ENCODE results near the gene SDK2. TPM values are rescaled to one million over a fixed set of nuclear protein-coding genes. Genes with fewer than 3 reads are reported as not detected.

The SDK2 gene
- total RNA-seq, 2 donors from 2014 or later = 1.5 to 5.6 TPM

DNA sequence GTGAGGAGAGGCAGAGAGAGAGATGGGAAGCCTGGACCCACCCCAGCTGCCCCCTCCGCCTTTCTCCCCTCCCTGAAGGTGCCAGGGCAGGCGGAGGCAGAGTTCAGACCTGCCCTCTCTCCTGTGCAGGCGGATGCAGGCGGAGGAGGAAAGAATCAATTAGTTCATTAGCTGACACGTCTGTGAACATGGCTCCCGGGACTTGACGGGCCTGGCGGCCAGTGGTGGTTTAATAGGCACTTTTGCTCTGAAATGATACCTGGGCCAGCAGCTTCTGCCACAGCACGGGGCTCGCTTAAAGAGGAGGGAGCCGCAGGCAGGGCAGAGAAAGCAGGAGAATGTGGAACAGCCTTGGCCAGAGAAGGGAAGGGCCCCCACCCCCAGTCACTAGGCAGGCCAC is 98.1 kb downstream of the SDK2 start:
- TF ChIP-seq, protein P1, sequence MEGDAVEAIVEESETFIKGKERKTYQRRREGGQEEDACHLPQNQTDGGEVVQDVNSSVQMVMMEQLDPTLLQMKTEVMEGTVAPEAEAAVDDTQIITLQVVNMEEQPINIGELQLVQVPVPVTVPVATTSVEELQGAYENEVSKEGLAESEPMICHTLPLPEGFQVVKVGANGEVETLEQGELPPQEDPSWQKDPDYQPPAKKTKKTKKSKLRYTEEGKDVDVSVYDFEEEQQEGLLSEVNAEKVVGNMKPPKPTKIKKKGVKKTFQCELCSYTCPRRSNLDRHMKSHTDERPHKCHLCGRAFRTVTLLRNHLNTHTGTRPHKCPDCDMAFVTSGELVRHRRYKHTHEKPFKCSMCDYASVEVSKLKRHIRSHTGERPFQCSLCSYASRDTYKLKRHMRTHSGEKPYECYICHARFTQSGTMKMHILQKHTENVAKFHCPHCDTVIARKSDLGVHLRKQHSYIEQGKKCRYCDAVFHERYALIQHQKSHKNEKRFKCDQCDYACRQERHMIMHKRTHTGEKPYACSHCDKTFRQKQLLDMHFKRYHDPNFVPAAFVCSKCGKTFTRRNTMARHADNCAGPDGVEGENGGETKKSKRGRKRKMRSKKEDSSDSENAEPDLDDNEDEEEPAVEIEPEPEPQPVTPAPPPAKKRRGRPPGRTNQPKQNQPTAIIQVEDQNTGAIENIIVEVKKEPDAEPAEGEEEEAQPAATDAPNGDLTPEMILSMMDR (IDR thresholded peaks at IDR 0.05) = no peak
- H3K4me1 ChIP-seq = peaks cover 0 to 8% of the 10 kb centered on the region in 2 donors
- H3K36me3 ChIP-seq = no peaks in the 10 kb centered on the region
- no peak overlapping the region for H3K27ac ChIP-seq
- no peak overlapping the region for H3K4me3 ChIP-seq
- no peaks in the 10 kb centered on the region for H3K27me3 ChIP-seq
- H3K9me3 ChIP-seq = no peaks in the 10 kb centered on the region
- DNase-seq (ENCODE audit: low spot score) = no peak

DNA sequence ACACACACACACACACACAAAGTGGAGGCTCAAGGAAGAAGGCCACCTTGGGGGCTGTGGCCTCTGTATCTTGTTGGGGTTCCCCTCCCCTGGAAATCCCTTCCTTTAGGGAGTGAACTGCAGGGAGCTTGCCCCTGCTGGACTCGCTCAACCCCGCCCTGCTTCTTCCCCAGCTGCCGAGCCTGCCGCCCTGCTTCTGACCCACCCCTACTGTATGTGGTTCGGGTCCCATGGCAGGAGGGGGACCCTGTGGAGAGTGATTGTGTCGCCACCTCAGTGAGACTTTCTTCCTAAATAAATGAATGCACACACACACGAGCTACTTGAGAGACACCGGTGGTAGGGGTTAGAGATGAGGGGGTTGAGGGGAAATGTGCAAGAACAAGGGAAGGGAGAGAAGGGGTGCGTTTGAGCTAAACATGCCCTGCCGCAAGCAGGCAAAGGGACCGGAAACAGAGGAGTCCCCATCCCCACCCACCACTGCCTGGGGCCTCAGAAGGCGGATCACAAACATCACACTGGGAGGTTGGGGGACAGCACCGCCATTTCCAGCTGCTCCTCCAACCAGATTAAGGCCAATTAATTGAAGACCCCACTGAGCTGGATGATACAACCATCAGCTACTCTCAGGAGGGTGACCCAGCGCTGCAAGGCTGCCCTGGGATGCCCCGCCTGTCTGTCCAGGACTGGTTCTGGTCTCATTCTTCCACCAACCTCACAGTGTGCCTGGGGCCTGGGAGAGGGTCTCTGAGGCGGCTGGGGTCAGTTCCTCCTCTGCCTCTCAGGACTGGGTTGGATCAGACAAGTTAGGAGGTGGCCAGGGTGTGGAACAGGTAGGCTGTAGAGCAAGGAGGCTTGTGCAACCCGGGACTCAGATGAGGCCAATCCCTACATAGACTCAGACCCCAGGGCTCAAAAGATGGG is 98.9 kb downstream of the SDK2 start:
- no peak overlapping the region for H3K4me3 ChIP-seq
- peaks cover 0 to 8% of the 10 kb centered on the region in 2 donors for H3K4me1 ChIP-seq
- H3K9me3 ChIP-seq = no peaks in the 10 kb centered on the region
- H3K27ac ChIP-seq = no peak overlapping the region
- no peak for DNase-seq (ENCODE audit: low spot score)
- H3K36me3 ChIP-seq = no peaks in the 10 kb centered on the region
- H3K27me3 ChIP-seq = no peaks in the 10 kb centered on the region
- TF ChIP-seq, protein P1 (IDR thresholded peaks at IDR 0.05) = no peak

DNA sequence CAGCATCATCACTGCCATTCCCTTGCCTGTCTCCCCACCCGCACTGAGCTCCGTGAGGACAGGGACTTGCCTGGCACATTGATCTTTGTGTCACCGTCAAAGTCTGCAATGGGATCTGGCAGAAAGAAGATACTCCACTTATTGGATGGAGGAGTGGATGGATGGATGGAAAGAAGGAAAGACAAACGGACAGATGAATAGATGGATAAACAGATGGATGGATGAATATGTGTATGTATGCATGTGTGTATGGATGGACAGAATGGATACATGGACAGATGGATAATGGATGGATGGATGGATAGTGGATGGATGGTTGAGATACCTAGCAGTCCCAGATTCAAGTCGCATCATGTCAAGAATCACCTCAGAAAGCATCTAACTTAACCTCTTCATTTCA is 99.9 kb downstream of the SDK2 start:
- no peaks in the 10 kb centered on the region for H3K27me3 ChIP-seq
- no peak overlapping the region for H3K4me3 ChIP-seq
- no peak overlapping the region for H3K27ac ChIP-seq
- H3K9me3 ChIP-seq = no peaks in the 10 kb centered on the region
- H3K4me1 ChIP-seq = peaks cover 0 to 8% of the 10 kb centered on the region in 2 donors
- H3K36me3 ChIP-seq = no peaks in the 10 kb centered on the region
- TF ChIP-seq, protein P1 (IDR thresholded peaks at IDR 0.05) = no peak
- no peak for DNase-seq (ENCODE audit: low spot score)

DNA sequence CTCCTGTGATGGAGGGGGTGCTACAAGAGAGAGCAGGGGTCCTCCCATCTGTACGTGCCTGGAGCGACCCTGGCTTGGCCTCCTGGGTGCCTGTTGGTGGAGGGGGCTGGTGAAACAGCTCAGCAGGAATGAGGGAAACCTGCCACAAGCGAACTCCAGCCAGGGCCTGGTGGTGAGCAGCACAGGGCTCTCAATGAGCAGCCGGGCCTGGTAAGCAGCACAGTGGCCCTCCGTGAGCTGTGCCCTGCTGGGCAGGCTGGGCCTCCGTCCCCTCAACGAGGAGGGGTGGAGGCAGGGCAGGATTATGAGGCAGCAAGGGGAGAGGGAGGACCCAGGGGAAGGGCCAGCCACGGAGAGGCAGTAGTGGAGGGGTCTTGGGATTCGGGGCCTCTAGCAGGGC is 101.9 kb downstream of the SDK2 start:
- no peak for DNase-seq (ENCODE audit: low spot score)
- Histone ChIP-seq H3K27ac (no peak overlapping the region), H3K4me3 (no peak overlapping the region), H3K36me3 (no peaks in the 10 kb centered on the region), H3K27me3 (no peaks in the 10 kb centered on the region), H3K4me1 (no peaks in the 10 kb centered on the region), H3K9me3 (no peaks in the 10 kb centered on the region)
- TF ChIP-seq, protein P1 (IDR thresholded peaks at IDR 0.05) = no peak

DNA sequence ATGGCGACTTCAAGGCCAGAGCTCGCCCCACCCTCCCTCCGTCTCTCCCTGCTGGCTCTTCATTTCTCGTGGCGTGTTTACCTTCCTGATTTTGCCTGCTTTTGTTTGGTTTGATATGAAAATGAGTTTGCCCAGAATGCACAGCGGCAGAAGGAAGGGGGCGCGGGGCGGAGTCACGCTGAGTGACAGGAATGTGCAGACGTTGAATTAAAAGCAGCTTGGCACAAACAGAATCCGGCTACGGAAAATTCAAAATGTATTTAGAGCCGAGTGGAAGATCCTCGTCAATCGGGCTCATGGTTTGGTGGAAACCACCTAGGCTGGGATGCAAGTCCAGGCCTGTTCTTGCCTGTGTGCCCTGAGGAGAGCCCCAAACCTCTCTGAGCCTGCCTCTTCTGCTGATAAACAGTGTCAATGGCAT is 102.7 kb downstream of the SDK2 start:
- TF ChIP-seq, protein P1 (IDR thresholded peaks at IDR 0.05) = no peak
- H3K27me3 ChIP-seq = no peaks in the 10 kb centered on the region
- no peaks in the 10 kb centered on the region for H3K36me3 ChIP-seq
- H3K4me3 ChIP-seq = no peak overlapping the region
- H3K9me3 ChIP-seq = no peaks in the 10 kb centered on the region
- H3K4me1 ChIP-seq = no peaks in the 10 kb centered on the region
- H3K27ac ChIP-seq = no peak overlapping the region
- DNase-seq (ENCODE audit: low spot score) = no peak

Data from right atrium auricular region (tissue), 2 donors.